HG02588 (cell line): ENCODE measurements around the gene SRGAP2B.
"Not testable (repeated sequence)": the region's sequence is repeated elsewhere in the genome, so short reads cannot be mapped to it uniquely, and the experiment has no call there.

ENCODE experiments used
- ATAC-seq: cut with Tn5 transposase; IDR thresholded peaks from one replicate; pipeline ENCODE4 v1.9.1; 2021; ENCODE audit warnings: mild to moderate bottlenecking, moderate library complexity; ENCODE audit not compliant: unreplicated experiment

Gene SRGAP2B

DNA sequence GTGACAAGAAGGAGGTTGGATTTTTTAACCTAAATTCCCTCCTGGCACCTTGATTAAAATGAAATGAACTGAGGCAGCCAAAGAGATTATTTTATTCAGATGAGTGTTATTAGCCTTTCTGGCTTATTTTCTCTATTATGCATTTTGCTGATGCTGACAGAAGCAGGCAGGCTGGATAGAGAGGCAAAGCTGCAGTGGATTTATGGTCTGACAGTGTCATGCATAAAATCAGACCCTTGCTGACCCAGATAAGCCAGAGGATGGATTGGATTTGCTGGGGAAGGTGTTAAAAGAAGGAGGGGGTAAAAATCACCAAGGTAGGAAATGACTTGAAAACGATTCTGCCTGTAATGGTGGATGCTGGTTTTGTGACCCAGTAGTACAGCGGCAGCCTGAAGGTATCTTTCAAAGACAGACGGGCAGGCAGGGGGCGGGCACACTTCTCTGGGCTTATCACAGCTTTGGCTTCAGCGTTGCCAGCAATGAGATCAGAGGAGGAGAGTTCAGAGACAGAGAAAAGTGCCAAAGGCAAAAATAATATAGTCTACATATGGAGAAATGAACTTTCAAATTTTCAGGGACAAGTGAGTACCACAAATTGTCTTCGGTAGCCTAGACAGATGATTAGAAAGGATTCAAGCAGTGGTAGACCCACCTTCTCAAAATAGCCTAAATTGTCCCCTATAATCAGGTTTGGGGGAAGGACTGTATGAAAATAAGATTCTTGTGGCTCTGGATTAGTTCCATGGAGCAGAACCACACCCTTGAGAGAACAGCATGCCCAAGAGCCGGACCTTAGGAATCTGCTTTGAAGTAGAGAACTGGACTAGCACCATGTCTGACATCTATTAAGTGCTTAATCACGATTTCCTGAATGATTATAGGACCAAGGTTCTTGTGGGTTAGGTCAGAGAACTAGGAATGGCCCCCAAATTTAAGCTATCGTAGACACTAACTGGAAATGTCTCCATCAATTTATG is 133.2 kb downstream of the SRGAP2B start:
- not testable (repeated sequence) for ATAC-seq

GRCh38 chr1:144960929-144961488 is 134.1 kb downstream of the SRGAP2B start:
- ATAC-seq: not testable (repeated sequence)

DNA sequence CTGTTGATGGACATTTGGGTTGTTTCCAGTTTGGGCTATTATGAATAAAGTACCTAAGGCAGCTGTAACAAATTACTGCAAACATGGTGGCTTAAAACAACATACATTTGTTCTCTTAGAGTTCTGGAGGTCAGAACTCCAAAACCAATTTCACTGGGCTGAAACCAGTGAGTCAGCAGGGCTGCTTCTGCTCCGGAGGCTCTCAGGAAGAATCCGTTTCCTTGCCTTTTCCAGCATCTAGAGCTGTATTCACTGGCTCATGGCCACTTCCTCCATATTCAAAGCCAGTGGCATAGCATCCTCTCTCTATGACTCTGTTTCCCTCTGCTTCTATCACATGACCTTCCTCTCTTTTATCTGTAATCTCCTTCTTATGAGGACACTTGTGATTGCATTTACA is 146.7 kb downstream of the SRGAP2B start:
- ATAC-seq: not testable (repeated sequence)

DNA sequence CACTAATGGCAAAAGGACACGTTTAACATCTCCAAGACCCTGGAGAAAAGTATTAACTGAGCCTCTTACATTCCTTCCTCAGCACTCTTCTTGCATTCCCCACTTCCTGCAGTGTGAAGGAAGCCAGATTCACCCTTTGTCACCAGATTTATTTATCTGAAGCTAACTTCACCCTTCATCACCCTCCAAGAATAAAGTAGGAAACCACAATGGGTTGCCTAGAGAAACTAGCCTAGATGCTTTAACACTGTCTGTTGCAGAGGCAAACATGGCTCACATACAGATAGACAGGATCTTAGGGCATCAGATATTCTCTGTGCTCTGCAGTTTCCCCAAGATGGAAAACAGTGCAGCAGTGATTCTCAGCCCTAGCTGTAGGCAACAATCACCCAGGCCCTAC is 147.6 kb downstream of the SRGAP2B start:
- ATAC-seq: not testable (repeated sequence)

- ATAC-seq: not testable (repeated sequence)
Measured at GRCh38 chr1:144946525-144947480, 148.3 kb downstream of the SRGAP2B start.

GRCh38 chr1:144941710-144942109 is 153.4 kb downstream of the SRGAP2B start:
- not testable (repeated sequence) for ATAC-seq

- peak; percentile 70 for ATAC-seq
Measured at GRCh38 chr1:144940054-144940453, 155.1 kb downstream of the SRGAP2B start.

DNA sequence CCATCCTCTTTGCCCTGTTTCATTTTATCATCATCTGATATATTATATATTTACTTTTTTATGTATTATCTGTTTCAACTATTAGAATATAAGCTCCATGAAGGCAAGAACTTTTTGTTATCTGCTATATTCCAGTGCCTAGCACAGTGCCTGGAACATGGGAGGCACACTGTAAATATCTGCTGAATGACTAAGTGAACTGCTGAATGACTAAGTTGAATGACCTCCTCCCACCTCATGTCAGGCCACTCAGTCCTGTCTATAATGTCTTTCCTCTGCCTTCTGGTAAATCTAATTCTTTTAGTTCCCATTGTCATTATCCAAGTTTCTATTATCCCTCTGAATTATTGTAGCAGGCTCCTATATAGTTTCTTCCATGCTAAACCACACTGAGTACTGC is 156.5 kb downstream of the SRGAP2B start:
- ATAC-seq: not testable (repeated sequence)

- ATAC-seq: not testable (repeated sequence)
Measured at GRCh38 chr1:144936186-144936732, 158.9 kb downstream of the SRGAP2B start.

- not testable (repeated sequence) for ATAC-seq
Measured at GRCh38 chr1:144935310-144935709, 159.8 kb downstream of the SRGAP2B start.

GRCh38 chr1:144933014-144933413 is 162.1 kb downstream of the SRGAP2B start:
- ATAC-seq: not testable (repeated sequence)

GRCh38 chr1:144932153-144932552 is 163.0 kb downstream of the SRGAP2B start:
- not testable (repeated sequence) for ATAC-seq

DNA sequence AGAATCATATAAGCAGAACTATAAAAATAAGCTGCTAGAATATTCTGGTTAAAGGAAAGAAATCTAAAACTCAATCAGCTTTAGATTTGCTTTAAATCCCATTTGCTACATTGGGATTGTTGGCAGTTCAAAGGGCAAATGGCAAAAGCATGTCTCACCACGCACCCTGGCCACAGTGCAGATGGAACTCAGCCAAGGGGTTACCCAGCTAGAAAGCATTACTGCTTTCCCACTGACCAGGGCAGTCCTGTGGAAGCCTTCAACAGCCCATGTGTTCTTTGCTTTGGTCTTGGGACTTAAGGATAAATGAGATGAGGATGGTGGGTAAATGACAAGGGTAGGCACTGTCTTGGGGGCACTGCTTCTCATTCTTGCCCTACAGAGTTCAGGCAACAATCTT is 163.6 kb downstream of the SRGAP2B start:
- not testable (repeated sequence) for ATAC-seq

- ATAC-seq: not testable (repeated sequence)
Measured at GRCh38 chr1:144930085-144930777, 164.9 kb downstream of the SRGAP2B start.

DNA sequence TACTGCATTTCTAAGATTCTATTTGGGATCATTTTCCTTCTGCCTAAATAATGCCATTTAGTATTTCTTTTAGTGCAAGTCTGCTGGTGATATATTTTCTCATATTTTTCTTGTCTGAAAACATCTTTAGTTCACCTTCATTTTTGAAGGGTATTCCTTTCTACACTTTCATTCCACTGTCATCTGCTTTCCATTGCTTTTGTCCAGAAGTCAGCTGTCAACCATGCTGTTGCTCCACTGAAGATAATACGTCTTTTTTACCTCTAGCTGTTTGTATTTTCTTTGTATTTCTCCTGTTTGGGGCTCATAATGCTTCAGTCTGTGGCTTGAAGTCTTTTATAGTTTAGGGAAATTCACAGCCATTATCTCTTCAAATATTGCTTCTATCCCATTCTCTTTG is 167.8 kb downstream of the SRGAP2B start:
- not testable (repeated sequence) for ATAC-seq

GRCh38 chr1:144923640-144924039 is 171.5 kb downstream of the SRGAP2B start:
- not testable (repeated sequence) for ATAC-seq

DNA sequence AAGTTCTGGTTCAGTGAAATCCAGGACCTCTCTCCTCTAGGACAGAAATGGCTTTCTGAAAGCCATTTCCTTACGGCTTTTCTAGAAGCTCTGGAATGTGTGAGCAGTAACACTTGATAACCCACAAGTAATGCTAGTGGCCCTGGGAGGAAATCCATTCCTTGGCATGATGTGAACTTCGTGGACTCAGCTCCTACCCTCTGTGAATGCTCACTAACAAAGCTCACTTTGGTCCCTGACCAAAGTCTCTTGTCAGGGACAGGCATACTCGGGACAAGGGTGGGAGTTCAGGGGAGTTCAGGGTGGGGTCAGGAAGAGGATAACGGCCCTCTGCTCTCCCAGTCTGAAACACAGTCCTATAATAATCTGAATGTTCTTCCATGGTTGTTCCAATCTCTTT is 172.3 kb downstream of the SRGAP2B start:
- not testable (repeated sequence) for ATAC-seq

DNA sequence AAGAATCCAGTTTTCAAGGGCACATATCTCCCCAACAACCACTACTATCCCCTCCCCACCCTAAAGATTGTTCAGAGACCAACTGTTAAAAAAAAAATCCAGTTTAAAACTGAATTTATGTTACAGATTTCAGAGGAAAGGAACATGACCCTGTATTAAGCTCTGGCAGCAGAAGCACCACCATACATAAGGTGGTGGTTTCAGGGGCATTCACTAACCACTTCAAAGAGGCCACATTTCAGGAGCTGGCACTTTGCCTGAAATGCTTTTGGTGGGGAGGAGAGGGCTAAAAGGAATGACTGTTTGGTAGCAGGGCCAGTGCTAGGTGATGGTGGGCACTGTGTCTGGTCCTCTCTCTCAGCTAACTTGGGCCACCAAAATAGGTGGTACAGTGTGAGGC is 176.0 kb downstream of the SRGAP2B start:
- ATAC-seq: not testable (repeated sequence)

DNA sequence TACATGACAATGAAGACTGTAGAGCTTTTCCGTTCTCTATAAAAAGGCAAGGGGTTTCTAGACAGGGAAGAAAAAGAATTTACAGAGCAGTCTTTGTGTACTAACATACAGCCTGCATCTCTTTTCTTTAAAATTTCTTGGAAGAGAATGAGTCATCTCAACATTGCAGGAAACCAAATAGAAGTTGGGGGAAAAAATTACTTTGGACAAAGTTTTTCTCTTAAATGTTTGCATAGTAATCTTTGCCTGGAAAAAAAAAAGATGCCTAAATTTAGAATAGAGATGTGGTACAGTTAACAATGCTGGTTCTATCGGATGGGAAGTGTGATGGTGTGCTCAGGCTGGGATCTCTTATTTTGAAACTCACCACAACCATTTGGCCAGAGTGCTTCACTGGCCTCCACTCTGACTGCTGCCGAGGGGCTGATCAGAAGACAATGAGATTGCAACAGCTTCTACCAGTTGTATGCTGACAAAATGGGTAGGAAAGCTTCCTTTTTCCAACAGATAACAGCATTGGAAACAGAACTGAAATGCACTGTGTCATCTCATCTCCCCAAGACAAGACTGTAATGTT is 177.0 kb downstream of the SRGAP2B start:
- ATAC-seq: not testable (repeated sequence)
